ENCODE measurements around the gene DOK6. TPM values are rescaled to one million over a fixed set of nuclear protein-coding genes. Genes with fewer than 3 reads are reported as not detected.

The DOK6 gene
- total and polyA plus RNA-seq, 2 of the 13 experiments (the other 11 are each of a cell fraction or from before 2014, with no cell fraction given) = 17.0 to 17.2 TPM

- no TSS peak for BruUV-seq (replicated peaks)
- no peak for FAIRE-seq
- no peaks in the 10 kb centered on the region for H3K27me3 ChIP-seq (ENCODE audit: control insufficient read depth in 1 of 2, insufficient read depth in 2 of 2, low read length in 2 of 2)
- H4K20me1 ChIP-seq (ENCODE audit: insufficient read depth, low read length) = no peaks in the 10 kb centered on the region
- TF ChIP-seq ATF1 (CRISPR knock-in tag; IDR thresholded peaks at IDR 0.05) (no peak), CEBPB (IDR thresholded peaks at IDR 0.05; ENCODE audit: borderline replicate concordance, low read depth, low read length) (peak; percentile 40; the same call in 1 of the 2 replicates), ELK4 (CRISPR knock-in tag; IDR thresholded peaks at IDR 0.05; ENCODE audit: borderline replicate concordance) (no peak), ZBTB14 (CRISPR knock-in tag; IDR thresholded peaks at IDR 0.05) (no peak), ATF7 (IDR thresholded peaks at IDR 0.05) (peak; percentile 36; the same call in 1 of the 2 replicates), ATF7 (CRISPR knock-in tag; IDR thresholded peaks at IDR 0.05) (no peak)
- H3K27ac ChIP-seq (ENCODE audit: extremely low read length, insufficient read depth, low read length) = peak overlapping the region; percentile 61
- no peaks in the 10 kb centered on the region for H3K36me3 ChIP-seq (replicated peaks in 1 of 2; ENCODE audit: control insufficient read depth in 1 of 2, insufficient read depth in 2 of 2, low read length in 2 of 2)
- H2AFZ ChIP-seq (ENCODE audit: low read length) = no peak overlapping the region
- H3K9ac ChIP-seq (ENCODE audit: insufficient read depth, low read depth, low read length) = no peak overlapping the region
- no peak for ATAC-seq
- intact Hi-C loops (cut with micrococcal nuclease; ENCODE audit: unreplicated experiment) = no loop called here
- H3K4me3 ChIP-seq (replicated peaks in 1 of 3; ENCODE audit: insufficient read depth in 1 of 3, low read depth in 2 of 3, low read length in 3 of 3) = no peak overlapping the region
- in situ Hi-C loops (cut with HindIII; ENCODE audit: extremely low pct_ligation_motif_present, low pct_unique_long_range_greater_than_20kb) = no loop called here
- DNase-seq (ENCODE audit: low spot score) = peak; percentile 8
- WGBS (ENCODE audit: low lambda C conversion rate) = 100% methylated on average over 4 of the region's 4 CpGs
- H3K9me3 ChIP-seq (ENCODE audit: low read length) = no peaks in the 10 kb centered on the region
- no peaks in the 10 kb centered on the region for H3K79me2 ChIP-seq (ENCODE audit: insufficient read depth, low read length)
- POLR2A ChIA-PET = no interaction called here
- H3K4me2 ChIP-seq (ENCODE audit: low read depth, low read length) = no peak overlapping the region
- H3K4me1 ChIP-seq (ENCODE audit: insufficient read depth, low read length) = peaks cover 48% of the 10 kb centered on the region
- CTCF ChIA-PET (ENCODE audit: low intra/inter-chr PET ratio, low total read pairs) = no interaction called here
Measured at GRCh38 chr18:69658103-69658502, 257.4 kb downstream of the DOK6 start.

- Histone ChIP-seq H3K4me3 (replicated peaks in 1 of 3; ENCODE audit: insufficient read depth in 1 of 3, low read depth in 2 of 3, low read length in 3 of 3) (no peak overlapping the region), H3K4me1 (ENCODE audit: insufficient read depth, low read length) (peaks cover 48% of the 10 kb centered on the region), H3K9me3 (ENCODE audit: low read length) (no peaks in the 10 kb centered on the region), H3K79me2 (ENCODE audit: insufficient read depth, low read length) (no peaks in the 10 kb centered on the region), H3K36me3 (replicated peaks in 1 of 2; ENCODE audit: control insufficient read depth in 1 of 2, insufficient read depth in 2 of 2, low read length in 2 of 2) (no peaks in the 10 kb centered on the region), H4K20me1 (ENCODE audit: insufficient read depth, low read length) (no peaks in the 10 kb centered on the region), H3K9ac (ENCODE audit: insufficient read depth, low read depth, low read length) (no peak overlapping the region), H3K27ac (ENCODE audit: extremely low read length, insufficient read depth, low read length) (peak overlapping the region; percentile 61), H3K4me2 (ENCODE audit: low read depth, low read length) (peak overlapping the region; percentile 48), H3K27me3 (ENCODE audit: control insufficient read depth in 1 of 2, insufficient read depth in 2 of 2, low read length in 2 of 2) (no peaks in the 10 kb centered on the region), H2AFZ (ENCODE audit: low read length) (no peak overlapping the region)
- no peak for DNase-seq (ENCODE audit: low spot score)
- intact Hi-C loops (cut with micrococcal nuclease; ENCODE audit: unreplicated experiment) = no loop called here
- POLR2A ChIA-PET = no interaction called here
- BruUV-seq (replicated peaks) = no TSS peak
- in situ Hi-C loops (cut with HindIII; ENCODE audit: extremely low pct_ligation_motif_present, low pct_unique_long_range_greater_than_20kb) = no loop called here
- ATAC-seq = peak; percentile 20; the same call in 1 of the 3 replicates
- FAIRE-seq = no peak
- WGBS (ENCODE audit: low lambda C conversion rate) = 51% methylated on average over 2 of the region's 2 CpGs
- CTCF ChIA-PET (ENCODE audit: low intra/inter-chr PET ratio, low total read pairs) = no interaction called here
- TF ChIP-seq ZNF136 (CRISPR knock-in tag; IDR thresholded peaks at IDR 0.05; ENCODE audit: low read depth) (no peak), ZNF512B (CRISPR knock-in tag; IDR thresholded peaks at IDR 0.05; ENCODE audit: borderline replicate concordance) (no peak), ZNF205 (CRISPR knock-in tag; IDR thresholded peaks at IDR 0.05) (no peak), SP5 (CRISPR knock-in tag; IDR thresholded peaks at IDR 0.05; ENCODE audit: borderline replicate concordance, low read depth) (no peak), ZFAT (CRISPR knock-in tag; conservative IDR thresholded peaks at IDR 0.05) (no peak), ATF3 (CRISPR knock-in tag; IDR thresholded peaks at IDR 0.05) (no peak), ZNF615 (CRISPR knock-in tag; IDR thresholded peaks at IDR 0.05; ENCODE audit: borderline replicate concordance) (no peak), ZNF101 (CRISPR knock-in tag; IDR thresholded peaks at IDR 0.05; ENCODE audit: borderline replicate concordance, low read depth) (no peak)
Measured at GRCh38 chr18:69658685-69659084, 258.0 kb downstream of the DOK6 start.
